GM18867 (cell line): ENCODE data around the gene RNFT1.
"Not testable (repeated sequence)": the region's sequence is repeated elsewhere in the genome, so short reads cannot be mapped to it uniquely, and the experiment has no call there.

ENCODE experiments used
- ATAC-seq: cut with Tn5 transposase; IDR thresholded peaks from one replicate; pipeline ENCODE4 v1.9.1; 2021; ENCODE audit warnings: mild to moderate bottlenecking, moderate library complexity; ENCODE audit not compliant: unreplicated experiment

The RNFT1 gene, protein sequence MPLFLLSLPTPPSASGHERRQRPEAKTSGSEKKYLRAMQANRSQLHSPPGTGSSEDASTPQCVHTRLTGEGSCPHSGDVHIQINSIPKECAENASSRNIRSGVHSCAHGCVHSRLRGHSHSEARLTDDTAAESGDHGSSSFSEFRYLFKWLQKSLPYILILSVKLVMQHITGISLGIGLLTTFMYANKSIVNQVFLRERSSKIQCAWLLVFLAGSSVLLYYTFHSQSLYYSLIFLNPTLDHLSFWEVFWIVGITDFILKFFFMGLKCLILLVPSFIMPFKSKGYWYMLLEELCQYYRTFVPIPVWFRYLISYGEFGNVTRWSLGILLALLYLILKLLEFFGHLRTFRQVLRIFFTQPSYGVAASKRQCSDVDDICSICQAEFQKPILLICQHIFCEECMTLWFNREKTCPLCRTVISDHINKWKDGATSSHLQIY

DNA sequence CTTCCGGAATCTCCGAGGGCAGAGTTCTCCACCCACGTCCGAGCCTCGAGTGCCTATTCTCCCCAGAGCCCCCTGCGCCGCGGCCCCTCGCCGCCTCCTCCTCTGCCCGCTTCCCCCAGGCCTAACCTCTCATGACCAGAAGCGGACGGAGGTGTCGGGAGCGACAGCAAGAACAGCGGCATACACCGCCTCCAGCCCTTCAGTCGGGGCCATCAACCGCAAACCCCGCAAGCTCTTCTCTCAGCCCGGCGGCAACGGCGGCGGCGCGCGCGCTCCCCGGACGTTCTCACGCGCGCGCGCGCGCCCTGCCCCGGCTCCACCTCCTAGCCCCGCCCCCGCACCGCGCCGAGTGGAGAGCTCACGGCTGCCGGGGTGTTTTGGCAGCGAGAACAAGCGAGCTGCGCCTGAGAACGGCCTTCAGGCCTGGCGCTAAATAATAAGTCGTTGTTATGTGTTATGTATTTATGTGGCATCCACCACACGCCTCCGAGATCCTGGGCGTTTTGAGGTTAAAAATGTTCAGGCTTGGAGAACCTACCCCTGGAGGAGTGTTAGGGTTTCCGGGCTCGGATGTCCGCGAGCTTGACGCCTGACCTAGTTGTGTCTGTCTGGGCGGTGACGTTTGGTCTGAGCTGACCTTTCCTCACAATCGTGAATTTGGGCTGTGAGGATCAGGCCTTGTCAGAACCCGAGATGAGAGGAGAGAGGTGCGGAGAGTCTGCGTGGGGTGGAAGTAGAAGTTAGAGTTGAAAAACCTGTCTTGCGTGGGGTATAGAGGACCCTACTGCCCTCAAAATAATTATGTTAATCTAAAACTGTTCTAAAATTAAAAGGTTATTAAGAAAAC is at the start of gene RNFT1:
TSS of gene RNFT1 (minus strand) at position 259 of the 847 bp plus-strand sequence. CDS start at position 182, 77 bp downstream.
- ATAC-seq, result peak; percentile 73

DNA sequence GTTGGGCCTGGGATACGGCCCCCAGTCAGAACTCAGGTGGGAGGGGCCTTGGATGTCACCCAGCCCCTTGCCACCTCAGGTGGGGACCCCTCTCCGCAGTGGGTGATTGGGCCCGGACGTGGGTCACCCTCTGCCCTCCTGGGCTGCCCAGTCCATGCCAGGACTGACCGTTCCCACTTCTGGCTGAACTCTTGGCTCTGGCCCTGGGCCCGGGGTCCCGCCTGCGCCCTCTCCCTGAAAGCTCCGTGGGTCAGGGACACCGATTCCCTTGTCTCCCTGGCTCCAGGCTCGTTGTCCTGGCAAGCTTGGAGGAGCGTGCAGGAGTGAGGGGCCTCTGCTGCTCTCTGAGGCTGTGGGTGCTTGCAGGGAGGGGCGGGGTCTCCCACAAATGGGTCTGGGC is 44.8 kb upstream of the RNFT1 start:
- not testable (repeated sequence) for ATAC-seq

DNA sequence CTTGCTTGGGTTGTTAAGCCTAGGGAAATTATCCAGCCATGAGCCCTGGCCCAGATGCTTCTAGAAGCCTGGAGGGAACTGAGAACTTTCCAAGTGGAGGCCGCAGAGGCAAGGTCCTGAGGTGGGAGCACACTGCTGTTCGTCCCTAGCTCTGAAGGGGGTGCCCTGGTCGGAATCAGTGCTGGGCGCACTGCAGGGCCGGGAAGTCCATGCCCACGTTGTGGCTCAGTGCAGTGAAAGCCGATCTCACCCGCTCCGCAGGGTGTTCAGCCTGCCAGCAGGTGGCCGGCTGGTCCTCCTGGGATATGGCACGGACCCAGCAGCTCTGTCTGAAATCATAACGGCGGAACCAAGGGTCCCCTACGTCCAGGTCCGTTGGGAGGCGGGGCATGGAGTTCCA is 43.8 kb upstream of the RNFT1 start:
- not testable (repeated sequence) for ATAC-seq

DNA sequence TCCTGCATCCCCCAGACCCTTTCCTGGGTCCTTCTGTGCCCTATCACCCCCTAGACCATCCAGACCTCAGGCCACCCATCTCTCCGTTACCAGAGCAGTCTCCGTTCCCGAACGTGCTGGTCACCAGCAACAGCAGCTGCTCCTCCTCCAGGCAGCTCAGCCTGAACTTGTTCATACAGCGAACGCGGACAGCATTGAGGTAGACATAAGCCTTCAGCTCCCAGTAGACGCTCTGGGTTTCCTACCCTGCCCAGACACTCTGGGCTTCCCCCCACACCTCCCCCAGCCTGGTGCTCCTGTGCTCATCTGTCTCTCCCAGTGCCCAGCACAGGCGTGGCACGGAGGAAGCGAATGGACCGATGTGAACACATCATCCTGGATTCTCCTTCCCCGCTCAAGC is 41.6 kb upstream of the RNFT1 start:
- no peak for ATAC-seq

DNA sequence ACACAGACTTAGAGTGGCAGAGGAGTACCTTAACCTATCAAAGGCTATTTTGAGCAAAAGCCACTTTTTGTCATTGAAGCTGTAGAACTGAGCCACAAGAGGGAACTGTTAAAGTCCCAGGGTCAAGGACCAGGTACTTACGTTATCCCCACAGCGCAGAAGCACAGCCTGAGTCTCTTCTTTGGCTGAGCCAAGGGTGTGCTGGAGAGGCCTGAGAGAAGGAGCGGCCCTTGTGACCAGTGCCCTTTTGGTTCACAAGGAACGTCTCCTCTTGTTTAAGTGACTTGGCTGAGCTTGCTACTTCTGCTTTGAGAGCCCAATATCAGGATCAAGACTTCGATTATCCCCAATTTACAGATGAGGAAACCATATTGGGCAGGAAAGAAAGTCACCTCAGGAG is 40.0 kb upstream of the RNFT1 start:
- ATAC-seq, result not testable (repeated sequence)

DNA sequence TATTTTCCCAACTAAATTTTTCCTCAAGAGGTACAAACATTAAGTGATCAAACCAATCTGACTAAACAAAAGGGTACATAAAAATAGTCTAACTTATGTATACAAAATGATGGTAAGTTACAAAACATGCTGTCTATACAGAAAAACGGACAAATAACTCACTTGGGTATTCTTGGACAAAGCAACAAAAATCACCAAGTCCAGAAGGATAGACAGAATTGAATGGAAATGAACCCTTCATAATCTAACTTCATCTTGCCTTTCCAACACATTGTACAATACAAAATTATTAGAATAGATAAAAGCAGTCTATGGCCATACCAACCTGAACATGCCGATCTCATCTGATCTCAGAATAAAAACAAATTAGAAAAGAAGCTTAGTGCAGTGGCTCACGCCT is 37.9 kb upstream of the RNFT1 start:
- not testable (repeated sequence) for ATAC-seq

DNA sequence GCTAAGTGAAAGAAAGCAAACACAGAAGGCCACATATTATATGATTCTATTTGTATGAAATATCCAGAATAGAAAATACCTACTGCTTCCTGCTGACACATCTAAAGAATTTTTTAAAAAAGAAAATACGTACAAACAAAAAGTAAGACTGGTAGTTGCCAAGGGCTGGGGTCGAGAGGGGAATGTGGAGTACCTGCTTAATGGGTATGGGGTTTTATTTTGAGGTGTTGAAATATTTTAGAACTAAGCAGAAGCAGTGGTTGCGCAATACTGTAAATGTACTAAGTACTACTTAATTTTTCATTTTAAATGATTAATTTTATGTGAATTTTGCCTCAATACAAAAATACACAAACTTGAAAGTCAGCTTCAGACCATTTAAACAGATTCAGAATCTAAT is 32.1 kb upstream of the RNFT1 start:
- not testable (repeated sequence) for ATAC-seq

DNA sequence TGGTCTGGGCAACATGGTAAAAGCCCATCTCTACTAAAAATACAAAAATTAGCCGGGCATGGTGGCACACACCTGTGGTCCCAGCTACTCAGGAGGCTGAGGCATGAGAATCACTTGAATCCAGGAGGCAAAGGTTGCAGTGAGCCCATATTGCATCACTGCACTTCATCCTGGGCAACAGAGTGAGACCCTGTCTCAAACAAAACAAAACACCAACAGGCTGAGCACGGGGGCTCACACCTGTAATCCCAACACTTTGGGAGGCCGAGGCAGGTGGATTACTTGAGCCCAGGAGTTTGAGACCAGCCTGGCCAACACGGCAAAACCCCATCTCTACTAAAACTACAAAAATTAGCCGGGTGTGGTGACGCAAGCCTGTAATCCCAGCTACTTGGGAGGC is 10.6 kb upstream of the RNFT1 start:
- ATAC-seq, result not testable (repeated sequence)

DNA sequence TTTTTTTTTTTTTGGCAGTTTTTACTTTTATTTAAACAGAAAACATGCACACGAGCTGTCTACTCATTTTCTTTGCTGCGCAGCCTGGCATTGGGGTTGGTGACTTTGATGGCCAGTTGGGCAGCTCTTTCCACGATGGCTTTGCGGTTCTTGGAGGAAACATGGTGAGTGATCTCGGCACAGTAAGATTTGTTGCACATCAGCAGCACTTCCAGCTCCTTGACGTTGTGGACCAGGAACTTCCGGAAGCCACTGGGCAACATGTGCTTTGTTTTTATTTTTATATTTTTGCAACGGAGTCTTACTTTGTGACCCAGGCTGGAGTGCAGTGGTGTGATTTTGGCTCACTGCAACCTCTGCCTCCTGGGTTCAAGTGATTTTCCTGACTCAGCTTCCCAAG is 8.9 kb upstream of the RNFT1 start:
- not testable (repeated sequence) for ATAC-seq

DNA sequence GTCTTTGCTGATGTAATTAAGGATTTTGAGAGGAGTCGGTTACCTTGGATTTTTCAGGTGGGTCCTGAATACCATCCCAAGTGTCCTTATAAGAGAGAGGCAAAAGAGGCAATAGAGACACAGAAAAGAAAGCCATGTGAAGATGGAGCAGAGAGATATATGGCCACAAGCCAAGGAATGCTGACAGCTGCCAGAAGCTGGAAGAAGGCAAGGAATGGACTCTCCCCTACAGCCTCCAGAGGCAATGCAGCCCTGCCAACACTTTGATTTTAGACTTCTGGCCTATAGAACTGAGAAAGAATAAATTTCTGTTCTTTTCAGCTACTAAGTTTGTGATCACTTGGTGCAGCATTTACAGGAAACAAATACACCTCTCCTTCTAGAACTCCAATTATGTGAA is 8.2 kb upstream of the RNFT1 start:
- ATAC-seq, result no peak

DNA sequence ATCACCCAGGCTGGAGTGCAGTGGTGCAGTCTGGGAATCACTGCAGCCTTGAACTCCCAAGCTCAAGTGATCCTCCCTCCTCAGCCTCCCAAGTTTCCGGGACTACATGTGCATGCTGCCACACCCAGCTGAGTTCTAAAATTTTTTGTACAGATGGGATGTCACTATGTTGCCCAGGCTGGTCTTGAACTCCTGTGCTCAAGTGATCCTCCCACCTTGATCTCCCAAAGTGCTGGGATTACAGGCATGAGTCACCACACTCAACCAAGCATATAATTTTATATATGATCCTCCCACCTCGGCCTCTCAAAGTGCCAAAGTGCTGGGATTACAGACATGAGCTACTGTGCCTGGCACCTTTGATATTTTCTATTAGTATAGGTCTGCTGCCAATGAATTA is 7.2 kb upstream of the RNFT1 start:
- ATAC-seq, result not testable (repeated sequence)

DNA sequence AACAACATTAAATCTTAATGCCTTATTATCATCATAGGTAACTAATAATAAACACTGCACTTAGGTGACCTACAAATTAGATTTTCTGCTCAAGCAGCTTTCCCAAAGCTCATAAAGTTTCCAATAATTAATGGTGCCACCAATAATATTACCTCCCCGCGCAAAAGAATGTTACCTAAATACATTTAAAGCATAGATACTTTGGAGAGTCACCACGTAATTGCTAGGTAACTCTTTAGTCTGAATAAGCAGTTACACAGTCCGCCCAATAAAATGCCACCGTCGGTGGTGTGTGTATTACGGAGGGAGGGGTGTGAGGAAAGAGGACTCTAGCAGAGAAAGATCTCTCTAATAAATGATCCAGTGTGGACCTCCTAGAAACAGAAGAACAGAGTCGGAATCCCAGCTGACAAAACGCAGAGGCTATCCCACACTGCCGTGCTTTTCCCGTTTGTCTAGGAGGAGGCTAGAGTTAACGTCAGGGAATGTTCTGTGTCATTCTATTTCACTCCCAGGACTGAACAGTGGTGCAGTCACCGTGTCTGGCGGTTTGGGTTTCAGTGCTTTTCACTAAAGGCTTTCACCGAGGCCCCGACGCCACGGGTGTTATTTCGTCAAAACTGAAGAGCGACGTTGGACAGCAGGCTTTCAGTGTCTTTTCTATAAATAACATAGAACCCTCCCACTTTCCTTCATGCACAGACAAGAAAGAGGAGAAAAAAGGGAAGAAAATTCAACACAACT is 630 bp downstream of the RNFT1 start:
- peak; percentile 51 for ATAC-seq

DNA sequence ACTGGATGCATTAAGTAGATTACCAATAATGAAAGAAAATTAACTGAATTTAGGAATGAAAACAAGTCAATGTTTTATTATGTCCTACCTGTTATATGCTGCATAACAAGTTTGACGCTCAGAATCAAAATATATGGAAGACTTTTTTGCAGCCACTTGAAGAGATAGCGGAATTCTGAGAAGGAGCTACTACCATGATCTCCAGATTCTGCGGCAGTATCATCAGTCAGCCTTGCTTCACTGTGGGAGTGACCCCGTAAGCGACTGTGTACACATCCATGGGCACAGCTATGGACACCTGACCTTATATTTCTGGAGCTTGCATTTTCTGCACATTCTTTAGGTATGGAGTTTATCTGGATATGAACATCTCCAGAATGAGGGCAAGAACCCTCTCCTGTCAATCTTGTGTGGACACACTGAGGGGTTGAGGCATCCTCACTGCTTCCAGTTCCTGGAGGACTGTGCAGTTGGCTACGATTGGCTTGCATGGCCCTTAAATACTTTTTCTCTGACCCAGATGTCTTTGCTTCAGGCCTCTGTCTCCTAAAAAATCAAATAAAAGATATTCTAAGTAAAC is 1.7 kb downstream of the RNFT1 start:
- ATAC-seq, result no peak

DNA sequence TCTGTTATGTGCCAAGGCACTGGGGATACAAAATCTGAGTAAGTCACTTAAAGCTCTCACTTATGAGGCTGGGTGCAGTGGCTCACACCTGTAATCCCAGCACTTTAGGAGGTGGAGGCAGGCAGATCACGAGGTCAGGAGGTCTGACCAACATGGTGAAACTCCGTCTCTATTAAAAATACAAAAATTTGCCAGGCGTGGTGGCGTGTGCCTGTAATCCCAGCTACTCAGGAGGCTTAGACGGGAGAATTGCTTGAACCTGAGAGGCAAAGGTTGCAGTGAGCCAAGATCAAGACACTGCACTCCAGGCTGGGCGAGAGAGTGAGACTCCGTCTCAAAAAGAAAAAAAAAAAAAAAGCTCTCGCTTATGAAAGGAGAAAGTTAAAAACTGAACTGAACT is 5.0 kb downstream of the RNFT1 start:
- ATAC-seq, result not testable (repeated sequence)

DNA sequence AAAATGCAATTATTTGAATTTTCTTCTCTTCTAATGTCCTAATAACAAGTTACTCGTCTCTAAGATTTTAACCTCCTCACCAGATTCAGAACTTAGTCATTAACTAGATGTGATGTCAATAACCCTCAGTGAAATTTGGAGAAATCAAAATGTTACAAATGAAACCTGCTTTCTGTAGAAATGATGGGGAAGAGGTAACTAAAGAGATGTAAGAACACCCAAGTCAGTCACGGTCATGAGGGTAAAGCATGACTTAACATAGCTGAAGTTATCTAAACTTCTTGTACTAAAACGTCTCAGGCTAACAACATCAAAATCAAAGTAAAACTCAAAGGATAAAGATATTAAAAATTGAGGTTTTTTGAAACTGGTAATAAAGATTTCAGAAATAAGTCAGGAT is 9.7 kb downstream of the RNFT1 start:
- no peak for ATAC-seq

DNA sequence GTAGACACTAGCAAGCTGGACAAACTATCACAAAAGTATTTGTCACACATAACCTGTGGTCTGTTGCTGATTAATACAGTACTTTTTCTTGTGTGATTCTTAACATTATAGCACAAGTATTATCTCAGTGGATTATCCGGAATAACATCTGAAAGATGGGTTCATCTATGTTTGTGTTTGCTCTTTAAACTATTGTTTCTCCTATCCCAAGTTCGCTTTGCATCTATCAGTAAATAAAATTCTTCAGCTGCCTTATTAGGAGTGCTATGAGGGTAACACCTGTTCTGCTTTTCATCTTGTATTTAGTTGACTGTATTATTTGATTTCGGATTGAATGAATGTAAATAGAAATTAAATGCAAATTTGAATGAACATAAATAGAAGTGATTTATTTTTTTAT is 14.5 kb downstream of the RNFT1 start:
- no peak for ATAC-seq

DNA sequence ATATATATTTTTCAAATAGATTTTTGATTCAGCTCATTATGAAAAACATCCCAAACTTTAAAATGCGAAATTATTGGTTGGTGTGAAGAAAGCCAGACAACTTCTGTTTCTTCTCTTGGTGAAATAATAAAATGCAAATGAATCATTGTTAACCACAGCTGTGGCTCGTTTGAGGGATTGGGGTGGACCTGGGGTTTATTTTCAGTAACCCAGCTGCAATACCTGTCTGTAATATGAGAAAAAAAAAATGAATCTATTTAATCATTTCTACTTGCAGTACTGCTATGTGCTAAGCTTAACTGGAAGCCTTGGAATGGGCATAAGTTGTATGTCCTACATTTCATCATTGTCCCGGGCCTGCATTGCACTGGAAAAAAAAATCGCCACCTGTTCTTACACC is 17.2 kb downstream of the RNFT1 start:
- not testable (repeated sequence) for ATAC-seq

DNA sequence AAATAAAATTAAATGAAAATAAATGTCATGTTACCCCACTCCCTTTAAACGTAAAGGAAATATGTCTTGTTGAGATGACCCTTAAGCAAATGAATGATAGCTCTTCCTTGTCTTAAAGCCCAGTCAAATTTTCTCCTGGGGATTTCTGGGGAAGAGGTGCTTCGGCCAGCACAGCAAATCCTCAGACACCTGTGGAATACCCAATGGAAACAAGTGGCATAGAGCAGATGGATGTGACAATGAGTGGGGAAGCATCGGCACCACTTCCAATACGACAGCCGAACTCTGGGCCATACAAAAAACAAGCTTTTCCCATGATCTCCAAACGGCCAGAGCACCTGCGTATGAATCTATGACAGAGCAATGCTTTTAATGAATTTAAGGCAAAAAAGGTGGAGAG is 18.1 kb downstream of the RNFT1 start:
- not testable (repeated sequence) for ATAC-seq

DNA sequence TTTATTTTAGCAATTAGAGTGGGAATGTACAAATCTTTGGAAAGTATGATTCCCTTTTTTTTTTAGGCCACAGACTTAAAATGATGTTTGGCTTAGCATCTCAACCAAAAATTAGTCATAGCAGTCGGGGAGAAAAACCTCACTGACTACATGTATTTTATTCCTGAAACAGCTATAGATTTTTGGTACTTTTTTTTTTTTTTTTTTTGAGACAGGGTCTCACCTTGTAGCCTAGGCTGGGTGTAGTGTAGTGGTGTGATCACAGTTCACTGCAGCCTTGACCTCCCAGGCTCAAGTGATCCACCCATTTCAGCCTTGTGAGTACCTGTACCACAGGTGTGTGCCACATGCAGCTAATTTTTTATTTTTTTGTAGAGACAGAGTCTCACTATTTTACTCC is 23.4 kb downstream of the RNFT1 start:
- no peak for ATAC-seq

DNA sequence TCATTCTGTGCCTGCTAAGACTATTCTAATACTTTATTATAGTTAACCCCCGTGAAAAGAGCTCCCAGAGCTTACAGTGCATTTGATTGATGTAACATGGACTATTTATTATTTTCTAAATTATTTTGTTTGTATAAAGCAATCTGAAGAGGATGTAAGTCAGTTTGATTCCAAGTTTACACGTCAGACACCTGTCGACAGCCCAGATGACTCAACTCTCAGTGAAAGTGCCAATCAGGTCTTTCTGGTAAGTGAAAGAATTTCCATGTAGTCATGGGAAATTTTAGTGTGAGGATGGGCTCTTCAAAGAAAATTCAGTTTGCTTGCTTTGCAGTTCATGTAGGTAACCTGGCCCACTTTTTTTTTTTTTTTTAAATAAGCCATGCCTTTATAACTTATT is 23.8 kb downstream of the RNFT1 start:
- not testable (repeated sequence) for ATAC-seq

DNA sequence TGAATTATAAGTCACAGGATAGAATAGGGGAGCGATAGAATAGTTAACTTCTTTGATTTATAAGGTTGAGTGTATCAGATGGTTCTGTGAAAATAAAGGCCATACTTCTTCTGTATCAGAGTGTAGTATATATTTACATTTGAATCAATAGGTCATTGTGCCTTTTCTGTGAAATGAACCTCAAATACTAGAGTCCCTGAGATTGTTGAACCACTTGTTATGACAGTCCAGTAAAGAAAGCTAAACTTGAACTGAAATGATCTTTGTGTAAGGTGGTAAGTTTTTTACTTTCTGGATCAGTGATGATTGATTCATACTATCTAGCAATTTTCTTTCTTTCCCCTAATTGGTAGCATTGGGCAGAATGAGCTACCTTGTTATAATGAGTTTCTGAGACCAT is 31.2 kb downstream of the RNFT1 start:
- not testable (repeated sequence) for ATAC-seq
